Measurements from ENCODE around the gene FAF1.
"Not testable (repeated sequence)": the region's sequence is repeated elsewhere in the genome, so short reads cannot be mapped to it uniquely, and the experiment has no call there.

FAF1 gene

DNA sequence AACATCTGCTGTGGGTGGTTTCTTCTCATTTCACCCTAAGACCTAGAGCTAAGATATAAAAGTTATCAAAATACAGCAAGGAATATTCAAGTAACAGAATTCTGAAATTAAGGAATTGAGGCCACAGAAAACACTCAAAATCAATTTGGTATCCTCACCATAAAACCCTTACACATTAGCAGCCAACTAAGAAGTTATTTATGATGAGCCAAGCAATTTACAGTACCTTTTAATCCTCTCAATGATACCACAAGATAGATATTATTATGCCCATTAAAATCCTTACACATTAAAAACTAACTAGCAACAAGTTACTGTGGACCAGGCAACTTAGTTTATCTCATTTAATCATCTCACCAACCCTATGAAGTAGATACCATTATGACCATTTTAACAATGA is 81.6 kb downstream of the FAF1 start:
- DNase-seq, result no peak
- H3K27ac Mint-ChIP-seq, result no peak overlapping the region
- H3K36me3 Mint-ChIP-seq (ENCODE audit: low read depth), result peaks cover 2% of the 10 kb centered on the region
- no peaks in the 10 kb centered on the region for H3K27me3 Mint-ChIP-seq
- H3K9me3 Mint-ChIP-seq, result no peaks in the 10 kb centered on the region
- H3K4me3 Mint-ChIP-seq, result no peak overlapping the region
- ATAC-seq, result no peak
- peaks cover 11% of the 10 kb centered on the region for H3K4me1 Mint-ChIP-seq

DNA sequence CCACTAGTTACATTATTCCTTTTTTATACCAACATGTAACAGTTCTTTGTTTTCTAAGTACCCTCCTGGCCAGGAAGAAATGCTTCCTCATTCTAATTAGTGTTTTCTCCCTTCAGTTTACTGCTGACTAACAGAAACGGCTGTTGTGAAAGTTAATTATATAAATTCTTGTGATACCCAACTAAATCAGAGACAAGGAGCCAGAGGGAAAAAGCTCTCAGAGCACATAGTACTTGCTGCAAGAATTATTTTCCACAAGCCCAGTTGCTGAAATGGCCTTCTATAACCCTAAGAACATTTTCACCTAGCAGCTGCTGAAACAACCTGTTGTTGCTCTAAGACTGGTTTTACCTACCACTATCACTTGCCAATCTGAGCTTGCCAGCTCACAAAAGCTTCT is 82.4 kb downstream of the FAF1 start:
- DNase-seq, result no peak
- Mint-ChIP-seq H3K4me3 (no peak overlapping the region), H3K9me3 (no peaks in the 10 kb centered on the region), H3K27me3 (no peaks in the 10 kb centered on the region), H3K36me3 (ENCODE audit: low read depth) (no peaks in the 10 kb centered on the region), H3K4me1 (peaks cover 11% of the 10 kb centered on the region), H3K27ac (no peak overlapping the region)
- ATAC-seq, result no peak

DNA sequence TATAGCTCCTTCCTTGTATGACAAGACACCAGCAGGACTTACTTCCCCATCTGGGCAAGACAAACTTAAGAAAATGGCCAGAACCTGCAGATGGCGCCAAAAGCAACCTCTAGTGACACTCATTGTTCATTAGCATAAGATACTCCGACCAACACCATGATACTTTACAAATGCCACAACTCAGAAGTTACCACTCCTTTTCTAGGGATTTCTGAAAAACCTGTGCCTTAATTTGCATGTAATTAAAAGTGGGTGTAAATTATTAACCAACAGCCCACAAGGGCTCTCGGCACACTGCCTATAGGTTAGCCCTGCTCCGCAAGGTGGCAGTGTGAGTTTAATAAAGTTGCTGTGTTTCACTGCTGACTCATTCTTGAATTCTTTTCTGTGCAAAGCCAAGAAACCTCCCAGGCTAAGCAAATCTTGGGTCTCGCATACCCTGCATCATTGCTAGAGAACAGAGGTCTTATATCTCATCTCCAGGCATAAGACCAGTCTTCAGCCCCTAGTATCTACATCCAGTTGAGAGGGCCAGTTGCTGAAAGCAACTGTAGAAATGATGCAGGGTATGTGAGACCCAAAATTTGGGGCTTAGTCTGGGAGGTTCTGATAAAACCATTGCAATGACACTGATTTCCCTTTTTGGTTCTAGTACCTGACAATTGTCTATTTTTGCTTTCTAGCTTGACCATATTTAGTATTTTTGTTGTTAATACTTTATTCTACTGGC is 86.4 kb downstream of the FAF1 start:
- ATAC-seq (peak; percentile 82), DNase-seq (peak; percentile 70)
- Mint-ChIP-seq H3K36me3 (ENCODE audit: low read depth) (peaks cover 6% of the 10 kb centered on the region), H3K4me3 (no peak overlapping the region), H3K9me3 (peaks cover 3% of the 10 kb centered on the region), H3K27me3 (no peaks in the 10 kb centered on the region), H3K4me1 (peaks cover 6% of the 10 kb centered on the region), H3K27ac (no peak overlapping the region)

DNA sequence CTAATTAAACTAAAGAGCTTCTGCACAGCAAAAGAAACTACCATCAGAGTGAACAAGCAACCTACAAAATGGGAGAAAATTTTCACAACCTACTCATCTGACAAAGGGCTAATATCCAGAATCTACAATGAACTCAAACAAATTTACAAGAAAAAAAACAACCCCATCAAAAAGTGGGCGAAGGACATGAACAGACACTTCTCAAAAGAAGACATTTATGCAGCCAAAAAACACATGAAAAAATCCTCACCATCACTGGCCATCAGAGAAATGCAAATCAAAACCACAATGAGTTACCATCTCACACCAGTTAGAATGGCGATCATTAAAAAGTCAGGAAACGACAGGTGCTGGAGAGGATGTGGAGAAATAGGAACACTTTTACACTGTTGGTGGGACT is 95.2 kb downstream of the FAF1 start:
- H3K36me3 Mint-ChIP-seq (ENCODE audit: low read depth), result peaks cover 34% of the 10 kb centered on the region
- H3K4me3 Mint-ChIP-seq, ATAC-seq: not testable (repeated sequence)

DNA sequence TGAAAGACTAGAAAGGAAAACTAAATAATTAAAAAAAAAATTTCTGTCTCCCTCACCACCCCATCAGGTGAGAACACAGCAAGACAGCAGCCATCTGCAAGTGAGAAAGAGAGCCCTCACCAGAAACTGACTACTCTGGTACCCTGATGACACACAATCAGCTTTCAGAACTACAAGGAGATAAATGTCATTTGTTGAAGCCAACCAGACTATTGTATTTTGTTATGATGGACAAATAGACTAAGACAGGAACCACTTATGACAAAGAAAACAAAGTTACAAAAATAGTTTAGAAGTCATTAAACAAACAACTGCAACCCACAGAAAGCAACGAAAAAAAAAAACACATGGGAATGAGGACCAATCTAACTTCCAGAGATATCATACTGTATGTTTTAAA is 98.3 kb downstream of the FAF1 start:
- ATAC-seq, result no peak
- H3K27ac Mint-ChIP-seq, result no peak overlapping the region

More for the DNA sequence above, 95.2 kb downstream of the FAF1 start:
- not testable (repeated sequence) for DNase-seq, H3K4me1 Mint-ChIP-seq, H3K27ac Mint-ChIP-seq, H3K27me3 Mint-ChIP-seq
- peaks cover 45% of the 10 kb centered on the region for H3K9me3 Mint-ChIP-seq

DNA sequence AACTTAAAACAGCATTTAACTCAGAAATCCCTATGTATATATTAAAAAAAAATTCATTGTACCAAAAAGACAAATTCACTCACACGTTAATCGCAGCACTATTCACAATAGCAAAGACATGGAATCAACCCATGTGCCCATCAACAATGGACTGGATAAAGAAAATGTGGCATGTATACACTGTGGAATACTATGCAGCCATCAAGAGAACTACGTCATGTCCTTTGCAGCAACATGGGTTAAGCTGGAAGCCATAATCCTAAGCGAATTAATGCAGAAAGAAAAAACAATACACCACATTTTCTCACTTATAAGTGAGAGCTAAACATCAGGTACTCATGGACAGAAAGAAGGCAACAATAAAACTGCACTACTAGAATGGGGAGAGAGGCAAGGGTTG is 99.4 kb downstream of the FAF1 start:
- ATAC-seq (no peak), DNase-seq (no peak)
- Mint-ChIP-seq H3K4me3 (no peak overlapping the region), H3K9me3 (peaks cover 27% of the 10 kb centered on the region), H3K4me1 (peaks cover 13% of the 10 kb centered on the region), H3K36me3 (ENCODE audit: low read depth) (peaks cover 29% of the 10 kb centered on the region), H3K27ac (no peak overlapping the region), H3K27me3 (no peaks in the 10 kb centered on the region)

More for the DNA sequence above, 98.3 kb downstream of the FAF1 start:
- peaks cover 32% of the 10 kb centered on the region for H3K36me3 Mint-ChIP-seq (ENCODE audit: low read depth)
- H3K27me3 Mint-ChIP-seq, result no peaks in the 10 kb centered on the region
- peaks cover 13% of the 10 kb centered on the region for H3K4me1 Mint-ChIP-seq
- no peak for DNase-seq
- H3K4me3 Mint-ChIP-seq, result no peak overlapping the region
- peaks cover 38% of the 10 kb centered on the region for H3K9me3 Mint-ChIP-seq

DNA sequence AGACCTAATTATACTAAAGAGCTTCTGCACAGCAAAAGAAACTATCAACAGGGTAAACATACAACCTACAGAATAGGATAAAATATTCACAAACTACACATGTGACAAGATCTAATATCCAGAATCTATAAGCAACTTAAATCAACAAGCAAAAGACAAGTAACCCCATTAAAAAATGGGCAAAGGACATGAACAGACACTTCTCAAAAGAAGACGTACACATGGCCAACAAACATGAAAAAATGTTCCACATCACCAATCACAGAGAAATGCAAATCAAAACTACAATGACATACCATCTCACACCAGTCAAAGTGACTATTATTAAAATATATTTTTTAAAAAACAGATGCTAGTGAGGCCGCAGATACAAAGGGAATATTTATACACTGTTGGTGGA is 99.8 kb downstream of the FAF1 start:
- Mint-ChIP-seq H3K4me1 (peaks cover 13% of the 10 kb centered on the region), H3K36me3 (ENCODE audit: low read depth) (peaks cover 28% of the 10 kb centered on the region), H3K9me3 (peaks cover 27% of the 10 kb centered on the region), H3K27ac (no peak overlapping the region), H3K27me3 (no peaks in the 10 kb centered on the region), H3K4me3 (no peak overlapping the region)
- ATAC-seq (no peak), DNase-seq (no peak)

DNA sequence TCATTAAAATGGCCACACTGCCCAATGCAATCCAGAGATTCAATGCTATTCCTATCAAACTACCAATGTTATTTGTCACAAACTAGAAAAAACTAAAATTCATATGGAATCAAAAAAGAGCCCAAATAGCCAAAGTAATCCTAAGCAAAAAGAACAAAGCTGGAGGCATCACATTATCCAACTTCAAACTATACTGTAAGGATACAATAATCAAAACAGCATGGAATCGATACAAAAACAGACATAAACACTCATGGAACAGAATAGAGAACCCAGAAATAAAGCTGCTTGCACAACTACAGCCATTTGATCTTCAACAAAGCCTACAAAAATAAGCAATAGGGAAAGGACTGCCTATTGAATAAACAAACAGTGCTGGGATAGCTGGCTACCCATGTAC is 100.4 kb downstream of the FAF1 start:
- no peak for ATAC-seq
- Mint-ChIP-seq H3K4me3 (no peak overlapping the region), H3K9me3 (peaks cover 27% of the 10 kb centered on the region), H3K36me3 (ENCODE audit: low read depth) (peaks cover 28% of the 10 kb centered on the region), H3K27ac (no peak overlapping the region), H3K4me1 (peaks cover 13% of the 10 kb centered on the region), H3K27me3 (no peaks in the 10 kb centered on the region)
- DNase-seq, result no peak

DNA sequence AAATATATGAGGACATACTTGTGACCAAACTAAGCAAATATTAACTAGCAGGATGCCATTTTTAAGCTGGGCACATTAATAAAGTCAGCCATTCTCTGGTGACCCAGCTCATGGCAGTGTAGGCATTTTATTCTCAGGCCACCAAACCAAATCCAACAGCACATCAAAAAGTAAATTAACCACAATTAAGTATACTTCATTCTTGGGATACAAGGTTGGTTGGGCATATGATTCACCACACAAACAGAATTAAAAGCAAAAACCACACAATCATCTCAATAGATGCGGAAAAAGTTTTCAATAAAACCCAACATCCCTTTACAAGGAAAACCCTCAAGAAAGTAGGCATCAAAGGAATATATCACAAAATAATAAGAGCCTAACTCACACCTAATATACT is 101.3 kb downstream of the FAF1 start:
- Mint-ChIP-seq H3K27me3 (no peaks in the 10 kb centered on the region), H3K9me3 (peaks cover 27% of the 10 kb centered on the region), H3K4me1 (peaks cover 13% of the 10 kb centered on the region), H3K4me3 (no peak overlapping the region), H3K36me3 (ENCODE audit: low read depth) (peaks cover 28% of the 10 kb centered on the region), H3K27ac (no peak overlapping the region)
- DNase-seq, result no peak
- no peak for ATAC-seq

DNA sequence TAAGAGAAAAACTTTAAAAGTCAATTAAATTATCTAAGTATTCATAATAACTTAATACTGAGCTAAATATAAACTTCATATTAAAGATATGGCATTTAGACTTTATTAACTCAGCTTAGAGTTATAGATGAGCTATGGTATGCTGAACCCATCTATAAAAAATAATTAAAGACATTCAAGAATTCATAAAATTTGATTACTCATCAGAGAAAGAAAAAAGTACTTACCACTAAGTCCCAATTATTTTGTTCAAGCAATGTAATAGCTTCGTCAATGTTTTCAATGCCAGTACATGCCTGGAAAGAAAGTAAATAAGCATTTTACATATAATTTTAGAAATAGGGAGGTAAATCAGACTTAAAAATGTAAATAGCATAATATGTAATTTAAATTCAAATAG is 102.4 kb downstream of the FAF1 start:
- DNase-seq (no peak), ATAC-seq (no peak)
- Mint-ChIP-seq H3K36me3 (ENCODE audit: low read depth) (peaks cover 27% of the 10 kb centered on the region), H3K4me1 (peaks cover 14% of the 10 kb centered on the region), H3K4me3 (no peak overlapping the region), H3K27me3 (no peaks in the 10 kb centered on the region), H3K9me3 (peaks cover 21% of the 10 kb centered on the region), H3K27ac (no peak overlapping the region)

DNA sequence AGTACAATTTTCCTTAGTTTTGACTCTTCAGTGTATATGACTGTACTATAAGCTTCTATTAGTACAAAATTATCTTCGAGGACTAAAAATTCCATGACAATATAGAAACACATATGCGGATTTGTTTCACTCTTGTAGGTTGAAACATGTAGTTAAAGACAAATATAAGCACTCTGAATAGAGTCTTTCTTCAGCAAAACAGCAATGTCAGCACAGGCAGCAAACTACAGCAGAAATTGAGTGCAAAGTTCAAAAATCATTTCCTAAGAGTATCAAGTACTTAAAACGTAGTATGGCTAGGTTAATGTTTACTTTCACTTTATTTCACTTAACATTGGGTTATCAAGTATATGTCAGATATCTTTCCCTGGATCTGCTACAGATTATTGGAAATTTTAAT is 106.7 kb downstream of the FAF1 start:
- no peak overlapping the region for H3K4me3 Mint-ChIP-seq
- no peak overlapping the region for H3K27ac Mint-ChIP-seq
- ATAC-seq (no peak), DNase-seq (no peak)
- H3K27me3 Mint-ChIP-seq, result no peaks in the 10 kb centered on the region
- peaks cover 5% of the 10 kb centered on the region for H3K9me3 Mint-ChIP-seq
- H3K36me3 Mint-ChIP-seq (ENCODE audit: low read depth), result peaks cover 13% of the 10 kb centered on the region
- H3K4me1 Mint-ChIP-seq, result peaks cover 11% of the 10 kb centered on the region

DNA sequence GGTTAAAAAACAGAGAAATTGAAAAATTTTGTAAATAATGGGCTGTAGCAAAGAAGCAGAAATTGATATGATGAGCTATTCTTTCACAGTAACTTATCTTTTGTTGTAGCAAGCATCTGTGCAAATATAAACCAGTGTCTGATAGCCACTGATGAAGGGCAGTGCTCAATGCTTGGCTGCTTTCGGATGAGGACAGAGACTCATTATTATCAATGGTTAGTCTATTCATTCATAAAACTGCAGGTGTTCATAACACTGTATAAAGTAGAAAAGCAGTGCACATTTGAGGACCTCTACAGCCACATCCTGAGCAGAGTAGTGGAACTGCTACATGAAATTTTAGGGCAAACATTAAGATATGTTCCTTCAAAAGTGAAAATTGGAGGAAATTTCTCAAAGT is 107.2 kb downstream of the FAF1 start:
- H3K4me1 Mint-ChIP-seq, result peaks cover 11% of the 10 kb centered on the region
- no peak for DNase-seq
- no peak overlapping the region for H3K4me3 Mint-ChIP-seq
- H3K27me3 Mint-ChIP-seq, result no peaks in the 10 kb centered on the region
- H3K27ac Mint-ChIP-seq, result no peak overlapping the region
- H3K9me3 Mint-ChIP-seq, result peaks cover 9% of the 10 kb centered on the region
- ATAC-seq, result no peak
- H3K36me3 Mint-ChIP-seq (ENCODE audit: low read depth), result peaks cover 16% of the 10 kb centered on the region

DNA sequence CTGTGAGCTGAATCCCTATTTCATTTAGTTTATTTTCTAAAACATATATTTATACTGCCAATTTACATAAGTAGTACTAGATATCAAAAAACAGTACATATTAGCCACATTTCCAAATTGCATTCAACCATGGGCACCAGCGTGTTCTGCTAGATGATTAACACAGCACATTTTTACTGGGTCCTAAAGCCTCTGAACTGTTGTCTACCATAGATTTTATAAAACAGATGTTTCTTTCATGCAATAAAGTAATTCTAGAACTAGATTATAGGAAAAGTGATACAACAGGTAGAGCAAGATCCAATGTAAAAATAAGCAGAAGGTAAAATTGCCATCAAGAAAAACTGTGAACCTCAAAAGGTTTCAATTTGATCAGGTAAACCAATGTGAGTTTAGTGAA is 108.6 kb downstream of the FAF1 start:
- H3K9me3 Mint-ChIP-seq, result peaks cover 20% of the 10 kb centered on the region
- no peak overlapping the region for H3K27ac Mint-ChIP-seq
- peaks cover 25% of the 10 kb centered on the region for H3K36me3 Mint-ChIP-seq (ENCODE audit: low read depth)
- no peaks in the 10 kb centered on the region for H3K27me3 Mint-ChIP-seq
- no peak for DNase-seq
- no peak overlapping the region for H3K4me3 Mint-ChIP-seq
- H3K4me1 Mint-ChIP-seq, result peaks cover 11% of the 10 kb centered on the region
- ATAC-seq, result no peak

DNA sequence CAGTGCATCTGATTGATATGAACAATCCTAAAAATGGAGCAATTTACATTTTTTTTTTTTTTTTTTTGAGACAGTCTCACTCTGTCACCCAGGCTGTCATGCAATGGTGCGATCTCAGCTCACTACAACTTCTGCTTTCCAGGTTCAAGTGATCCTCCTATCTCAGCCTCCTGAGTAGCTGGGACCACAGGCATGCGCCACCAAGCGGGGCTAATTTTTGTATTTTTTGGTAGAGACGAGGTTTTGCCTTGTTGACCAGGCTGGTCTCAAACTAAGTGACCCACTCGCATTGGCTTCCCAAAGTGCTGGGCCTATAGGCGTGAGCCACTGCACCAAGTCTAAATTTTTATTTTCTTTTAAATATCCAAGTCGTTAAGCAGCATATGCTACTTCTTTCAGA is 109.0 kb downstream of the FAF1 start:
- peaks cover 22% of the 10 kb centered on the region for H3K36me3 Mint-ChIP-seq (ENCODE audit: low read depth)
- no peak overlapping the region for H3K4me3 Mint-ChIP-seq
- DNase-seq (no peak), ATAC-seq (no peak)
- H3K27ac Mint-ChIP-seq, result no peak overlapping the region
- peaks cover 20% of the 10 kb centered on the region for H3K9me3 Mint-ChIP-seq
- peaks cover 11% of the 10 kb centered on the region for H3K4me1 Mint-ChIP-seq
- no peaks in the 10 kb centered on the region for H3K27me3 Mint-ChIP-seq

DNA sequence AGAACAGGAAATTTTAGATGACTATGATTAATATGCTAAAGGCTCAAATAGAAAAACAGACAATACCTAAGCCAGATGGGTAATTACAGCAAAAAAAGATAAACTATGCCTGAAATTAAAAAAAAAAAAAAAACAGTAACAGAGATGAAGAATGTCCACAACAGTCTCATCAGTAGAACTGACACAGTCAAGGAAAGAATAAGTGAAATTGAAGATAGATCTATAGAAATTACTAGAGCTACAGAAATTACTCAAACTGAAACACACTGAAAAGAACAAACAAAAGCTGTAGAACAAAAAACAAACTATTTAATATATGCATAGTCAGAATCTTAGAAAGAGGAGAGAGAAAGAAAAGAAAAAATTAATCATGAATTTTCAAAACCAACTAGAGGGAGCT is 112.8 kb downstream of the FAF1 start:
- no peak overlapping the region for H3K4me3 Mint-ChIP-seq
- peaks cover 26% of the 10 kb centered on the region for H3K36me3 Mint-ChIP-seq (ENCODE audit: low read depth)
- H3K27me3 Mint-ChIP-seq, result no peaks in the 10 kb centered on the region
- peaks cover 17% of the 10 kb centered on the region for H3K4me1 Mint-ChIP-seq
- no peak overlapping the region for H3K27ac Mint-ChIP-seq
- DNase-seq, result no peak
- ATAC-seq, result no peak
- peaks cover 20% of the 10 kb centered on the region for H3K9me3 Mint-ChIP-seq

All from activated naive CD8-positive, alpha-beta T cell treated with anti-CD3 and anti-CD28 coated beads, Interleukin-2, amount 50 U/mL, for 24 hours (primary cell).